ENCODE data around the gene CIITA.

CIITA gene

GRCh38 chr16:10879681-10880589 lies 2.9 kb downstream of the CIITA start:
- H3K4me3 ChIP-seq (ENCODE audit: low read depth, low read length), result no peak overlapping the region
- H3K36me3 ChIP-seq, result no peaks in the 10 kb centered on the region
- no peaks in the 10 kb centered on the region for H3K4me1 ChIP-seq
- TF ChIP-seq CTCF (IDR thresholded peaks at IDR 0.05; ENCODE audit: low read depth, low read length), result no peak
- H3K9me3 ChIP-seq, result no peaks in the 10 kb centered on the region
- no peak for DNase-seq
- H3K27me3 ChIP-seq, result peaks cover 49% of the 10 kb centered on the region

GRCh38 chr16:10880594-10881452 lies 3.8 kb downstream of the CIITA start:
- Histone ChIP-seq H3K4me1 (no peaks in the 10 kb centered on the region), H3K9me3 (no peaks in the 10 kb centered on the region), H3K4me3 (ENCODE audit: low read depth, low read length) (no peak overlapping the region), H3K27me3 (peaks cover 49% of the 10 kb centered on the region), H3K36me3 (no peaks in the 10 kb centered on the region)
- no peak for TF ChIP-seq CTCF (IDR thresholded peaks at IDR 0.05; ENCODE audit: low read depth, low read length)
- DNase-seq, result no peak

- Histone ChIP-seq H3K4me1 (no peaks in the 10 kb centered on the region), H3K9me3 (no peaks in the 10 kb centered on the region), H3K27me3 (peaks cover 49% of the 10 kb centered on the region), H3K4me3 (ENCODE audit: low read depth, low read length) (no peak overlapping the region), H3K36me3 (no peaks in the 10 kb centered on the region)
- TF ChIP-seq CTCF (IDR thresholded peaks at IDR 0.05; ENCODE audit: low read depth, low read length), result no peak
- no peak for DNase-seq
Measured at GRCh38 chr16:10881479-10882030, 4.6 kb downstream of the CIITA start.

- peaks cover 36% of the 10 kb centered on the region for H3K27me3 ChIP-seq
- no peaks in the 10 kb centered on the region for H3K9me3 ChIP-seq
- no peak overlapping the region for H3K4me3 ChIP-seq (ENCODE audit: low read depth, low read length)
- no peaks in the 10 kb centered on the region for H3K4me1 ChIP-seq
- no peak for DNase-seq
- no peaks in the 10 kb centered on the region for H3K36me3 ChIP-seq
- TF ChIP-seq CTCF (IDR thresholded peaks at IDR 0.05; ENCODE audit: low read depth, low read length), result no peak
Measured at GRCh38 chr16:10883004-10883403, 6.0 kb downstream of the CIITA start.

- no peaks in the 10 kb centered on the region for H3K4me1 ChIP-seq
- DNase-seq, result no peak
- H3K27me3 ChIP-seq, result peaks cover 13% of the 10 kb centered on the region
- no peak for TF ChIP-seq CTCF (IDR thresholded peaks at IDR 0.05; ENCODE audit: low read depth, low read length)
- H3K9me3 ChIP-seq, result no peaks in the 10 kb centered on the region
- H3K36me3 ChIP-seq, result no peaks in the 10 kb centered on the region
- H3K4me3 ChIP-seq (ENCODE audit: low read depth, low read length), result no peak overlapping the region
Measured at GRCh38 chr16:10885246-10885645, 8.2 kb downstream of the CIITA start.

Measured in BE2C (cell line).